ENCODE data around the gene PDP2.

Gene PDP2

GRCh38 chr16:66926171-66926947 lies 46.0 kb downstream of the PDP2 start:
- H3K4me2 ChIP-seq (ENCODE audit: low read length) = no peak overlapping the region
- H3F3A ChIP-seq (ENCODE audit: control insufficient read depth, insufficient read depth) = 0 out of 2 replicates have a peak, but pooled peaks cover 3% of the 10 kb centered on the region
- H3K27ac ChIP-seq (ENCODE audit: low read depth, low read length) = no peak overlapping the region
- H3K4me3 ChIP-seq (ENCODE audit: low read length) = no peak overlapping the region
- H3K9me3 ChIP-seq (ENCODE audit: control insufficient read depth, insufficient read depth, low read length) = no peaks in the 10 kb centered on the region
- no peaks in the 10 kb centered on the region for H3K79me2 ChIP-seq (ENCODE audit: control insufficient read depth, low read length)
- H4K20me1 ChIP-seq (ENCODE audit: control insufficient read depth, insufficient read depth, low read depth, low read length) = no peaks in the 10 kb centered on the region
- H3K27me3 ChIP-seq (ENCODE audit: control insufficient read depth, low read length) = peaks cover 34% of the 10 kb centered on the region
- H3K36me3 ChIP-seq (ENCODE audit: control insufficient read depth, low read length) = peaks cover 2% of the 10 kb centered on the region; the same call in 1 of the 2 replicates
- H3K9me2 ChIP-seq (replicated peaks; ENCODE audit: control insufficient read depth, low read length) = no peaks in the 10 kb centered on the region
- TF ChIP-seq EZH2phosphoT487 (IDR thresholded peaks at IDR 0.05; ENCODE audit: borderline replicate concordance, low read length) = no peak
- TF ChIP-seq, protein P1, sequence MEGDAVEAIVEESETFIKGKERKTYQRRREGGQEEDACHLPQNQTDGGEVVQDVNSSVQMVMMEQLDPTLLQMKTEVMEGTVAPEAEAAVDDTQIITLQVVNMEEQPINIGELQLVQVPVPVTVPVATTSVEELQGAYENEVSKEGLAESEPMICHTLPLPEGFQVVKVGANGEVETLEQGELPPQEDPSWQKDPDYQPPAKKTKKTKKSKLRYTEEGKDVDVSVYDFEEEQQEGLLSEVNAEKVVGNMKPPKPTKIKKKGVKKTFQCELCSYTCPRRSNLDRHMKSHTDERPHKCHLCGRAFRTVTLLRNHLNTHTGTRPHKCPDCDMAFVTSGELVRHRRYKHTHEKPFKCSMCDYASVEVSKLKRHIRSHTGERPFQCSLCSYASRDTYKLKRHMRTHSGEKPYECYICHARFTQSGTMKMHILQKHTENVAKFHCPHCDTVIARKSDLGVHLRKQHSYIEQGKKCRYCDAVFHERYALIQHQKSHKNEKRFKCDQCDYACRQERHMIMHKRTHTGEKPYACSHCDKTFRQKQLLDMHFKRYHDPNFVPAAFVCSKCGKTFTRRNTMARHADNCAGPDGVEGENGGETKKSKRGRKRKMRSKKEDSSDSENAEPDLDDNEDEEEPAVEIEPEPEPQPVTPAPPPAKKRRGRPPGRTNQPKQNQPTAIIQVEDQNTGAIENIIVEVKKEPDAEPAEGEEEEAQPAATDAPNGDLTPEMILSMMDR (IDR thresholded peaks at IDR 0.05; ENCODE audit: low read depth, low read length, poor library complexity, severe bottlenecking) = no peak
- H3K4me1 ChIP-seq (ENCODE audit: control insufficient read depth, low read length) = no peaks in the 10 kb centered on the region

DNA sequence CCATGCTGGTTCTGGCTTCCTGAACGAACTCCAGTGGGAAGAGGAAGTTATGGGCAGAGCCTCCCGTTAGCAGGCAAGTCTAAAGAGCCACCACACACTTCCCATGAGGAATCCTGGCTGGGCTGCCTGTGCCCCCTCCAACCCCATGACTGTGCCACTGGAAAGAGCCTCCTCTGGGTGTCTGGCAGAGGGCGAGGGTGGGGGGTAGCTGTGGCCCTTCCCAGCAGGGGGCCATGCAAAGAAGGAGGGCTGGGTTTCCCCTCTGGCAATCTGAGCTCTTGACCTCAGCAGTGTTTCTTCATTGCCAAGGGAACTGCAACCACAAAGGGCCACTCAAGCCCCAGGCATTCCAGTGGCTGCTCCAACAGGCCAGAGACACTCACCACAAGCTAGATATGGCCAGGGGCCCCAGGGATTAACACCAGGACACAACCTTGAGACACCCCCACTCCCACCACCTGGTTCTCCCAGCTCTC lies 46.7 kb downstream of the PDP2 start:
- TF ChIP-seq EZH2phosphoT487 (IDR thresholded peaks at IDR 0.05; ENCODE audit: borderline replicate concordance, low read length) = no peak
- TF ChIP-seq, protein P1 (IDR thresholded peaks at IDR 0.05; ENCODE audit: low read depth, low read length, poor library complexity, severe bottlenecking) = no peak
- H4K20me1 ChIP-seq (ENCODE audit: control insufficient read depth, insufficient read depth, low read depth, low read length) = no peaks in the 10 kb centered on the region
- peaks cover 32% of the 10 kb centered on the region for H3K27me3 ChIP-seq (ENCODE audit: control insufficient read depth, low read length)
- no peaks in the 10 kb centered on the region for H3K79me2 ChIP-seq (ENCODE audit: control insufficient read depth, low read length)
- H3K9me3 ChIP-seq (ENCODE audit: control insufficient read depth, insufficient read depth, low read length) = no peaks in the 10 kb centered on the region
- no peaks in the 10 kb centered on the region for H3K4me1 ChIP-seq (ENCODE audit: control insufficient read depth, low read length)
- H3F3A ChIP-seq (ENCODE audit: control insufficient read depth, insufficient read depth) = 0 out of 2 replicates have a peak, but pooled peaks cover 3% of the 10 kb centered on the region
- no peaks in the 10 kb centered on the region for H3K9me2 ChIP-seq (replicated peaks; ENCODE audit: control insufficient read depth, low read length)
- peaks cover 8% of the 10 kb centered on the region; the same call in 1 of the 2 replicates for H3K36me3 ChIP-seq (ENCODE audit: control insufficient read depth, low read length)
- no peak overlapping the region for H3K4me3 ChIP-seq (ENCODE audit: low read length)
- H3K4me2 ChIP-seq (ENCODE audit: low read length) = no peak overlapping the region
- no peak overlapping the region for H3K27ac ChIP-seq (ENCODE audit: low read depth, low read length)

GRCh38 chr16:66927918-66928649 lies 47.8 kb downstream of the PDP2 start:
- H3K4me3 ChIP-seq (ENCODE audit: low read length) = no peak overlapping the region
- H3K4me1 ChIP-seq (ENCODE audit: control insufficient read depth, low read length) = peaks cover 5% of the 10 kb centered on the region

More at GRCh38 chr16:66927918-66928649, 47.8 kb downstream of the PDP2 start:
- Histone ChIP-seq H3K79me2 (ENCODE audit: control insufficient read depth, low read length) (peaks cover 8% of the 10 kb centered on the region), H4K20me1 (ENCODE audit: control insufficient read depth, insufficient read depth, low read depth, low read length) (no peaks in the 10 kb centered on the region), H3K27me3 (ENCODE audit: control insufficient read depth, low read length) (peaks cover 32% of the 10 kb centered on the region), H3K27ac (ENCODE audit: low read depth, low read length) (no peak overlapping the region), H3F3A (ENCODE audit: control insufficient read depth, insufficient read depth) (0 out of 2 replicates have a peak, but pooled peaks cover 3% of the 10 kb centered on the region), H3K9me3 (ENCODE audit: control insufficient read depth, insufficient read depth, low read length) (no peaks in the 10 kb centered on the region), H3K9me2 (replicated peaks; ENCODE audit: control insufficient read depth, low read length) (no peaks in the 10 kb centered on the region), H3K4me2 (ENCODE audit: low read length) (no peak overlapping the region), H3K36me3 (ENCODE audit: control insufficient read depth, low read length) (peaks cover 11% of the 10 kb centered on the region; the same call in 1 of the 2 replicates)
- TF ChIP-seq, protein P1 (IDR thresholded peaks at IDR 0.05; ENCODE audit: low read depth, low read length, poor library complexity, severe bottlenecking) = no peak
- TF ChIP-seq EZH2phosphoT487 (IDR thresholded peaks at IDR 0.05; ENCODE audit: borderline replicate concordance, low read length) = no peak
